Stimulated activated CD4-positive, alpha-beta T cell treated with anti-CD3 and anti-CD28 coated beads, Interleukin-1b, Interleukin-23, amount 100 ng/mL, for 1 hour (primary cell): ENCODE data around the gene SLC2A9.
"Not testable (repeated sequence)": the region's sequence is repeated elsewhere in the genome, so short reads cannot be mapped to it uniquely, and the experiment has no call there.

Experiments used
- DNase-seq, 2 donors: peaks; one replicate each; pipeline ENCODE4 v3.0.0-alpha.2; 2020; ENCODE audit warnings: low read depth in 2 of 2

Gene SLC2A9

GRCh38 chr4:9826551-9826950 is 194.7 kb downstream of the SLC2A9 start:
- no peak for DNase-seq

- DNase-seq, result no peak
These were observed 196.2 kb downstream of the SLC2A9 start for GRCh38 chr4:9825049-9825448.

DNA sequence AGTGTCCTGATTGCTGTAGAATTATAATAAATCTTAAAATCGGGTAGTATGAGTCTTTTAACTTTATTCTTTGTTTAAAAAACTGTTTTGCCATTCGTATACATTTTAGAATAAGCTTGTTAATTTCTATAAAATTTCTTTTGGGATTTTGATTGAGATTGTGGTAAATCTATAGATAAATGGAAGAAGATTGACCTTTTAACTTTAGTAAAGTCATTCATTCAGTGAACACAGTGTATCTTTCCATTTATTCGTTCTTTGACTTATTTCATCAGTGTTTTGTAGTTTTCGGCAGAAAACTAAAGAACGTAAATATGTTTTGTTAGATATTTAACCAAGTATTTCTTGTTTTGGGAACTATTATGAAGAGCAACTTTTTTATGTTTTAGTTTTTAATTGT is 201.0 kb downstream of the SLC2A9 start:
- no peak for DNase-seq

GRCh38 chr4:9816285-9816684 is 205.0 kb downstream of the SLC2A9 start:
- DNase-seq, result no peak

GRCh38 chr4:9812501-9813340 is 208.6 kb downstream of the SLC2A9 start:
- no peak for DNase-seq

GRCh38 chr4:9811806-9812205 is 209.5 kb downstream of the SLC2A9 start:
- DNase-seq, result no peak

- no peak for DNase-seq
These were observed 213.2 kb downstream of the SLC2A9 start for GRCh38 chr4:9808077-9808476.

GRCh38 chr4:9804918-9805317 is 216.4 kb downstream of the SLC2A9 start:
- no peak for DNase-seq

GRCh38 chr4:9800848-9801247 is 220.4 kb downstream of the SLC2A9 start:
- no peak for DNase-seq

- DNase-seq, result not testable (repeated sequence)
These were observed 224.7 kb downstream of the SLC2A9 start for GRCh38 chr4:9796641-9797040.

GRCh38 chr4:9792381-9792780 is 228.9 kb downstream of the SLC2A9 start:
- DNase-seq, result no peak

- not testable (repeated sequence) for DNase-seq
These were observed 235.4 kb downstream of the SLC2A9 start for GRCh38 chr4:9785891-9786290.

- no peak for DNase-seq
These were observed 239.2 kb downstream of the SLC2A9 start for GRCh38 chr4:9782136-9782436.

- DNase-seq, result no peak
These were observed 239.8 kb downstream of the SLC2A9 start, which contains the start of gene DRD5 for GRCh38 chr4:9781343-9782135. Gene DRD5 (plus strand): TSS chr4:9781634. CDS start chr4:9782030, 396 bp downstream.
